HL-60 (cell line): ENCODE data around the gene NT5C2.
"Not testable (repeated sequence)": the region's sequence is repeated elsewhere in the genome, so short reads cannot be mapped to it uniquely, and the experiment has no call there.

ENCODE experiments used
- POLR2AphosphoS5 ChIP-seq: IDR thresholded peaks from 2 replicates; pipeline ENCODE4 v1.6.1; 2012; ENCODE audit warnings: low read depth
- TF ChIP-seq, protein P1 (sequence below): IDR thresholded peaks from one replicate; pipeline ENCODE4 v1.5.1; 2011; ENCODE audit warnings: low read length, control low read depth, inconsistent platforms; ENCODE audit not compliant: insufficient read depth

DNA sequence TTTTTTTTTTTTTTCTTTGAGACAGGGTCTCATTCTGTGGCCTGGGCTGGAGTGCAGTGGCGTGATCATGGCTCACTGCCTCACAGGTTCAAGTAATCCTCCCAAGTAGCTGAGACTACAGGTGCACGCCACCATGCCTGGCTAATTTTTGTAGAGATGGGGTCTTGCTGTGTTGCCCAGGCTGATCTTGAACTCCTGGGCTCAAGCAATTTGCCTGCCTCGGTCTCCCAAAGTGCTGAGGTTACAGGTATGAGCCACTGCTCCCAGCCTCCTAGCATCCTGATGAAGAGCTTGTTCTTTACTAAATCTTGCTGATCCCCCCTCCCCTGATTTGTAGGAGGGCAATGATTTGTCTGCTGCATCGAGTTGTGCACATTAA, 126.0 kb downstream of the NT5C2 start:
- TF ChIP-seq, protein P1, sequence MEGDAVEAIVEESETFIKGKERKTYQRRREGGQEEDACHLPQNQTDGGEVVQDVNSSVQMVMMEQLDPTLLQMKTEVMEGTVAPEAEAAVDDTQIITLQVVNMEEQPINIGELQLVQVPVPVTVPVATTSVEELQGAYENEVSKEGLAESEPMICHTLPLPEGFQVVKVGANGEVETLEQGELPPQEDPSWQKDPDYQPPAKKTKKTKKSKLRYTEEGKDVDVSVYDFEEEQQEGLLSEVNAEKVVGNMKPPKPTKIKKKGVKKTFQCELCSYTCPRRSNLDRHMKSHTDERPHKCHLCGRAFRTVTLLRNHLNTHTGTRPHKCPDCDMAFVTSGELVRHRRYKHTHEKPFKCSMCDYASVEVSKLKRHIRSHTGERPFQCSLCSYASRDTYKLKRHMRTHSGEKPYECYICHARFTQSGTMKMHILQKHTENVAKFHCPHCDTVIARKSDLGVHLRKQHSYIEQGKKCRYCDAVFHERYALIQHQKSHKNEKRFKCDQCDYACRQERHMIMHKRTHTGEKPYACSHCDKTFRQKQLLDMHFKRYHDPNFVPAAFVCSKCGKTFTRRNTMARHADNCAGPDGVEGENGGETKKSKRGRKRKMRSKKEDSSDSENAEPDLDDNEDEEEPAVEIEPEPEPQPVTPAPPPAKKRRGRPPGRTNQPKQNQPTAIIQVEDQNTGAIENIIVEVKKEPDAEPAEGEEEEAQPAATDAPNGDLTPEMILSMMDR = not testable (repeated sequence)
- TF ChIP-seq POLR2AphosphoS5 = not testable (repeated sequence)
